SIG-M5 (cell line): ENCODE measurements around the gene NDUFA6.
A peak's percentile ranks its signal among the peaks of the same experiment; 100 is the strongest.

Experiments used
- DNase-seq: peaks from one replicate; lab custom pipeline; 2025; lab: John Stamatoyannopoulos, UW

Gene NDUFA6

GRCh38 chr22:42070517-42071422, 19.8 kb downstream of the NDUFA6 start, which contains the start of gene NAGA:
TSS of gene NAGA (minus strand) at chr22:42070812. CDS start at chr22:42070297, 515 bp downstream.
- peak; percentile 91 for DNase-seq

GRCh38 chr22:42069801-42070516, 20.6 kb downstream of the NDUFA6 start:
- DNase-seq, result peak; percentile 34

GRCh38 chr22:42068291-42068690, 22.3 kb downstream of the NDUFA6 start:
- DNase-seq, result no peak

- no peak for DNase-seq
These were observed 22.8 kb downstream of the NDUFA6 start for GRCh38 chr22:42067671-42068251.

- DNase-seq, result no peak
These were observed 23.6 kb downstream of the NDUFA6 start for GRCh38 chr22:42066937-42067336.

GRCh38 chr22:42066126-42066761, 24.3 kb downstream of the NDUFA6 start:
- no peak for DNase-seq

- no peak for DNase-seq
These were observed 25.0 kb downstream of the NDUFA6 start for GRCh38 chr22:42065438-42066125.

GRCh38 chr22:42064629-42065028, 25.9 kb downstream of the NDUFA6 start:
- no peak for DNase-seq

GRCh38 chr22:42062506-42063170, 27.9 kb downstream of the NDUFA6 start:
- DNase-seq, result no peak

GRCh38 chr22:42061041-42061440, 29.5 kb downstream of the NDUFA6 start:
- no peak for DNase-seq

GRCh38 chr22:42060489-42060888, 30.1 kb downstream of the NDUFA6 start:
- no peak for DNase-seq

GRCh38 chr22:42056757-42057511, 33.6 kb downstream of the NDUFA6 start:
- DNase-seq, result no peak

GRCh38 chr22:42052765-42053164, 37.8 kb downstream of the NDUFA6 start:
- no peak for DNase-seq

- no peak for DNase-seq
These were observed 39.9 kb downstream of the NDUFA6 start for GRCh38 chr22:42050641-42051180.

- no peak for DNase-seq
These were observed 48.8 kb downstream of the NDUFA6 start for GRCh38 chr22:42041784-42042183.

GRCh38 chr22:42039271-42039670, 51.3 kb downstream of the NDUFA6 start:
- no peak for DNase-seq
